ENCODE measurements around the gene GMDS. TPM values are rescaled to one million over a fixed set of nuclear protein-coding genes. Genes with fewer than 3 reads are reported as not detected.

The GMDS gene
- total RNA-seq, 2 experiments from 2014 or later, result 13.9 to 16.4 TPM

GRCh38 chr6:1904466-1904799, 341.0 kb downstream of the GMDS start:
- Histone ChIP-seq H3K27ac (ENCODE audit: low read depth in 1 of 2, low read length in 2 of 2) (no peak overlapping the region), H3K27me3 (ENCODE audit: control insufficient read depth in 1 of 2, insufficient read depth in 2 of 2, low read length in 2 of 2) (no peaks in the 10 kb centered on the region), H3K4me1 (ENCODE audit: insufficient read depth, low read length) (no peaks in the 10 kb centered on the region), H3K9me3 (ENCODE audit: control insufficient read depth in 1 of 2, insufficient read depth in 1 of 2, low read length in 2 of 2) (no peaks in the 10 kb centered on the region), H3K4me3 (ENCODE audit: low read length) (no peak overlapping the region), H3K36me3 (ENCODE audit: insufficient read depth, low read length) (no peaks in the 10 kb centered on the region)
- no peaks in the 10 kb centered on the region for H3K27me3 Mint-ChIP-seq
- H3K36me3 Mint-ChIP-seq (ENCODE audit: low read depth), result no peaks in the 10 kb centered on the region
- no peak overlapping the region for H3K4me3 Mint-ChIP-seq
- ATAC-seq (ENCODE audit: poor library complexity) (no peak), DNase-seq (no peak)
- H3K4me1 Mint-ChIP-seq (ENCODE audit: low read depth), result no peaks in the 10 kb centered on the region
- no peak overlapping the region for H3K27ac Mint-ChIP-seq
- ChIA-PET POLR2A (no interaction called here), CTCF (no interaction called here)
- no peak for TF ChIP-seq CTCF (IDR thresholded peaks at IDR 0.05)
- intact Hi-C loops (cut with DNase I, micrococcal nuclease), result no loop called here
- H3K9me3 Mint-ChIP-seq, result no peaks in the 10 kb centered on the region

GRCh38 chr6:1903780-1904465, 341.5 kb downstream of the GMDS start:
- ATAC-seq (ENCODE audit: poor library complexity), result no peak
- Histone ChIP-seq H3K27me3 (ENCODE audit: control insufficient read depth in 1 of 2, insufficient read depth in 2 of 2, low read length in 2 of 2) (no peaks in the 10 kb centered on the region), H3K9me3 (ENCODE audit: control insufficient read depth in 1 of 2, insufficient read depth in 1 of 2, low read length in 2 of 2) (no peaks in the 10 kb centered on the region), H3K36me3 (ENCODE audit: insufficient read depth, low read length) (no peaks in the 10 kb centered on the region), H3K4me3 (ENCODE audit: low read length) (no peak overlapping the region), H3K4me1 (ENCODE audit: insufficient read depth, low read length) (no peaks in the 10 kb centered on the region), H3K27ac (ENCODE audit: low read depth in 1 of 2, low read length in 2 of 2) (no peak overlapping the region)
- ChIA-PET CTCF (interaction anchor here (1.4 kb wide), 1 partner anchor 11 kb away, joined by 3 read pairs; no protein-coding TSS in a partner anchor), POLR2A (no interaction called here)
- Mint-ChIP-seq H3K27ac (no peak overlapping the region), H3K4me1 (ENCODE audit: low read depth) (no peaks in the 10 kb centered on the region), H3K9me3 (no peaks in the 10 kb centered on the region), H3K4me3 (no peak overlapping the region), H3K36me3 (ENCODE audit: low read depth) (no peaks in the 10 kb centered on the region), H3K27me3 (no peaks in the 10 kb centered on the region)
- TF ChIP-seq CTCF (IDR thresholded peaks at IDR 0.05), result no peak
- intact Hi-C loops (cut with DNase I, micrococcal nuclease), result no loop called here
- no peak for DNase-seq

- no peaks in the 10 kb centered on the region for H3K36me3 ChIP-seq (ENCODE audit: insufficient read depth, low read length)
Measured at GRCh38 chr6:1901556-1901955, 343.8 kb downstream of the GMDS start.

More at GRCh38 chr6:1901556-1901955, 343.8 kb downstream of the GMDS start:
- Mint-ChIP-seq H3K9me3 (no peaks in the 10 kb centered on the region), H3K4me3 (no peak overlapping the region), H3K27ac (no peak overlapping the region), H3K4me1 (ENCODE audit: low read depth) (no peaks in the 10 kb centered on the region), H3K27me3 (no peaks in the 10 kb centered on the region), H3K36me3 (ENCODE audit: low read depth) (no peaks in the 10 kb centered on the region)
- intact Hi-C loops (cut with DNase I, micrococcal nuclease), result no loop called here
- H3K4me1 ChIP-seq (ENCODE audit: insufficient read depth, low read length), result no peaks in the 10 kb centered on the region
- H3K27ac ChIP-seq (ENCODE audit: low read depth in 1 of 2, low read length in 2 of 2), result no peak overlapping the region
- H3K9me3 ChIP-seq (ENCODE audit: control insufficient read depth in 1 of 2, insufficient read depth in 1 of 2, low read length in 2 of 2), result no peaks in the 10 kb centered on the region
- DNase-seq (no peak), ATAC-seq (ENCODE audit: poor library complexity) (no peak)
- CTCF ChIA-PET, result no interaction called here
- TF ChIP-seq CTCF (IDR thresholded peaks at IDR 0.05), result no peak
- POLR2A ChIA-PET, result no interaction called here
- no peak overlapping the region for H3K4me3 ChIP-seq (ENCODE audit: low read length)
- no peaks in the 10 kb centered on the region for H3K27me3 ChIP-seq (ENCODE audit: control insufficient read depth in 1 of 2, insufficient read depth in 2 of 2, low read length in 2 of 2)

All from CD4-positive, alpha-beta T cell (primary cell).